Myocyte (in vitro differentiated cells): ENCODE measurements around the gene IBA57. TPM values are rescaled to one million over a fixed set of nuclear protein-coding genes. Genes with fewer than 3 reads are reported as not detected.
"Not testable (repeated sequence)": the region's sequence is repeated elsewhere in the genome, so short reads cannot be mapped to it uniquely, and the experiment has no call there.

Experiments
- DNase-seq: peaks from one replicate; pipeline ENCODE4 v3.0.0-alpha.2; 2012; ENCODE audit warnings: low read depth
- total RNA-seq: library from RNA; depleted of rRNA; stranded (reverse); fragments of >200 nt; gene quantifications from 2 replicates; pipeline ENCODE4 v1.2.3, GENCODE V29; 2014

Gene IBA57
- total RNA-seq, 1 donor from 2014 or later: 1.9 TPM

- DNase-seq: no peak
Measured at GRCh38 chr1:228170666-228171065, 5.1 kb downstream of the IBA57 start.

- DNase-seq: no peak
Measured at GRCh38 chr1:228171221-228171891, 5.8 kb downstream of the IBA57 start.

- DNase-seq: no peak
Measured at GRCh38 chr1:228172591-228173527, 7.3 kb downstream of the IBA57 start.

GRCh38 chr1:228173528-228174481, 8.2 kb downstream of the IBA57 start:
- DNase-seq: not testable (repeated sequence)

GRCh38 chr1:228174482-228175315, 9.1 kb downstream of the IBA57 start:
- DNase-seq: no peak

- DNase-seq: no peak
Measured at GRCh38 chr1:228175316-228176023, 9.9 kb downstream of the IBA57 start.

GRCh38 chr1:228176024-228176395, 10.4 kb downstream of the IBA57 start:
- DNase-seq: no peak

GRCh38 chr1:228176461-228177182, 11.0 kb downstream of the IBA57 start:
- no peak for DNase-seq

- no peak for DNase-seq
Measured at GRCh38 chr1:228177183-228177475, 11.5 kb downstream of the IBA57 start.

- DNase-seq: no peak
Measured at GRCh38 chr1:228177721-228178710, 12.4 kb downstream of the IBA57 start.

- DNase-seq: no peak
Measured at GRCh38 chr1:228178737-228179684, 13.4 kb downstream of the IBA57 start.

- DNase-seq: no peak
Measured at GRCh38 chr1:228180271-228180958, 14.8 kb downstream of the IBA57 start.

GRCh38 chr1:228180959-228181644, 15.5 kb downstream of the IBA57 start:
- no peak for DNase-seq

- no peak for DNase-seq
Measured at GRCh38 chr1:228181645-228182034, 16.0 kb downstream of the IBA57 start.

GRCh38 chr1:228182296-228183030, 16.9 kb downstream of the IBA57 start:
- no peak for DNase-seq
